Activated CD4-positive, alpha-beta T cell treated with anti-CD3 and anti-CD28 coated beads, Interleukin-2, amount 50 U/mL, for 48 hours (primary cell): ENCODE measurements around the gene SSX2IP.
"Not testable (repeated sequence)": the region's sequence is repeated elsewhere in the genome, so short reads cannot be mapped to it uniquely, and the experiment has no call there.

Source experiments
- DNase-seq, 2 experiments: peaks; one replicate each; pipeline ENCODE4 v3.0.0-alpha.2; 2020

Gene SSX2IP

GRCh38 chr1:84675106-84675505 lies 15.2 kb downstream of the SSX2IP start:
- no peak for DNase-seq

DNA sequence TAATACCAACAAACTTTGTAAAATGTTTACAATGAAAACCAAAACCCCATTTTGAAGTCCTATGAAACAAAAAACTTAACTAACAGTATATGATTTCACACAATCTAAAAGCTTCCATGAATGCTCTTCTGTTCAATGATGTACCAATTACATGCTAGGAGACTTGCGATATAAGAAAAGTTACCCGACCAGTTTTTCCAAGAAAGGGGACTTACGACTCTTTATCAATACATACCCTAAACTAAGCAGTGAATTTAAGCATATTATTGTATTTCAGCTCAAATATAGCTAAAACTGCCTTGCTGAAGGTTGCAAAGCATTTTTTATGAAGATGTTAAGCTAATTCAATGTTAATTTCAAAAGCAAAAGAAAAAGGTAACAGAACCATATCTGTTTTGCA lies 15.6 kb downstream of the SSX2IP start:
- DNase-seq: no peak

GRCh38 chr1:84674021-84674420 lies 16.2 kb downstream of the SSX2IP start:
- DNase-seq: no peak

GRCh38 chr1:84672080-84672854 lies 18.0 kb downstream of the SSX2IP start:
- DNase-seq: no peak

GRCh38 chr1:84669831-84670230 lies 20.4 kb downstream of the SSX2IP start:
- DNase-seq: no peak

GRCh38 chr1:84668185-84668584 lies 22.1 kb downstream of the SSX2IP start:
- no peak for DNase-seq

- no peak for DNase-seq
Measured at GRCh38 chr1:84665703-84666317, 24.5 kb downstream of the SSX2IP start.

DNA sequence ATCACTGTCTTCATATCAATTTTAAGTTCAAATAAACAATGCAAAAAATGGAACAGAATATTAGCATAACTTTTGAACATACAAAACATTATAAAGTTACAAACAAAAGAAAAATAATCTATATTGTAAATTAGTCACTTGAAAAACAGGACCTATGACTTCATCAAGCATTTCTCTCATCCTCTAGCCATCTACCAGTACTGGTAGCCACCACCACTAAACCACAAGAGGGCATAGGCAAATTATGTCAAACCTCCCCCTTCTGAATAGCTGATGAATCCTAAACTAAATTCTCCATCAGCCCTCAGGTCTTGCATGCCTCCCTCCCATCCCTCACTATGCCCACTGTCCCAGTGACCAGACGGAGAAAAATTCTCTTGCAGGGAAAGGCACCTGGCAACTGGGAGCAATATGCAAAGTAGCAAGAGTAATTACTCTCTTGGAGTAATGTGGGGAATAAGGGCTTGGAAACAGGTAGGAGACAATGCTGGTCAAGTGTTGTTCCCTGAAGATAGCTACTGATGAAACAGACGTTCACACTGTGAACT lies 37.1 kb downstream of the SSX2IP start:
- DNase-seq: no peak

DNA sequence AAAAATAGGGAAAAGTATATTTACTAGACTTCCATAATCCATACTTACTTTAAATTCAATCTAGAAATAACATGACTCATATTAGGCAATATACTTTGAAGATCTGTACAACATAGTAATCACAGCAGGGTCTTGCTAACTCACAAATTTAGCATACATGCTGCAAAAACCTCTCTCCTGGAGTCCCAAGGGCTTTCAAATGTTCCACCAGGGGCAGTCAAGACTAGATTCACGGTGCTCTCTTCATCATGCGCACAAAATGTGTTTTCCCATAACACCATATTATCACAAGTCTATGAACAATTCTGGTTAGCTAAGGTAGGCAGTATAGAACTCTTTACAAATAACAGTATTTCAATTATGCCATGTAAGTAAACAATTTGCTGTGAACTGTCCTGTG lies 45.8 kb downstream of the SSX2IP start:
- no peak for DNase-seq

DNA sequence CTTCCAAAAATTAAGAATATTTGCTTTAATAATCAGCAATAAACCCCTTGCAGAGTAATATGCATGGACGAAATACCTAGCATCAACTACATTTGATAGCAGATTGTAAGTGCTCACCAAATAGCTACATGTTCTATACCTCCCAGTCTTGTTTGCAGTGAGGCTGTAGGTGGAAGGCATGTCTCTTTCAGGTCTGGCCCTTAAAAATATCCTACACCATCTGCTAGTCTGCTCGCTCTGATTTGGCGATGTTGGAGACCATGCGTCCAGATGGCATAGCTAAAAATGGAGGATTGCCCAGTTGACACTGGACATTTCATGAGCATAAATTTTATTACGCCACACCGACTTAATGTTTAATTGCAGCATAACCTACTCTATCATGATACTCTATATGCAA lies 47.1 kb downstream of the SSX2IP start:
- no peak for DNase-seq

GRCh38 chr1:84642774-84643173 lies 47.5 kb downstream of the SSX2IP start:
- no peak for DNase-seq

DNA sequence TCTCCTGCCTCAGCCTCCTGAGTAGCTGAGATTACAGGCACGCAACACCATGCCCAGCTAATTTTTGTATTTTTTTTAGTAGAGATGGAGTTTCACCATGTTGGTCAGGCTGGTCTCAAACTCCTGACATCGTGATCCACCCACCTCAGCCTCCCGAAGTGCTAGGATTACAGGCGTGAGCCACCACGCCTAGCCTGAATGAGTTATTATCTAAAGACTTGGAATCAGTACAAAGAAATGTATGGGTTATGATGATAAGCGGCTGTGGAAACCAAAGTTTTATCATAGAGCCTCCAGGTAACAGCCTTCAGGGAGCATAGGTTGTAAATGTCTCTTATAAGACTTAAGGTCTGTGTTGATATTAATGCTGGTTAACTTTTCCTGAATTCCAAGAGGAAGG lies 50.5 kb downstream of the SSX2IP start:
- not testable (repeated sequence) for DNase-seq

- DNase-seq: no peak
Measured at GRCh38 chr1:84635429-84635828, 54.8 kb downstream of the SSX2IP start.

GRCh38 chr1:84634536-84635205 lies 55.6 kb downstream of the SSX2IP start:
- no peak for DNase-seq

GRCh38 chr1:84632673-84633434 lies 57.4 kb downstream of the SSX2IP start:
- no peak for DNase-seq

GRCh38 chr1:84632137-84632536 lies 58.1 kb downstream of the SSX2IP start:
- DNase-seq: no peak

GRCh38 chr1:84624876-84625275 lies 65.4 kb downstream of the SSX2IP start:
- DNase-seq: no peak

DNA sequence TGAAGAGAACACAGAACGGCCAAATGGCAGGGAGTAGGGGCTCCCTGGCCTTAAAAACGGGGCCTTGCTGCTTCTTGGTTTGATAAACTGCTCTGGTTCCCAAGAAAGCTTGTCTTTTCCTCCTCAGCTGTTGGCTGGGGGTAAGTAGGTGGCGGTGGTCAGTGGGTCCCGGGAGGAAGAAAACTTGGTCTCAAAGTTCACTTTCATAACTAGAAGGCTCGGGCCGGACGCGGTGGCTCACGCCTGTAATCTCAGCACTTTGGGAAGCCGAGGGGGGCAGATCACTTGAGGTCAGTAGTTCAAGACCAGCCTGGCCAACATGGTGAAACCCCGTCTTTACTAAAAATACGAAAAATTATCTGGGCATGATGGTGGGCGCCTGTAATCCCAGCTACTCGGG lies 68.7 kb downstream of the SSX2IP start:
- no peak for DNase-seq

GRCh38 chr1:84620720-84621313 lies 69.4 kb downstream of the SSX2IP start:
- peak; percentile 80 to 83 for DNase-seq

DNA sequence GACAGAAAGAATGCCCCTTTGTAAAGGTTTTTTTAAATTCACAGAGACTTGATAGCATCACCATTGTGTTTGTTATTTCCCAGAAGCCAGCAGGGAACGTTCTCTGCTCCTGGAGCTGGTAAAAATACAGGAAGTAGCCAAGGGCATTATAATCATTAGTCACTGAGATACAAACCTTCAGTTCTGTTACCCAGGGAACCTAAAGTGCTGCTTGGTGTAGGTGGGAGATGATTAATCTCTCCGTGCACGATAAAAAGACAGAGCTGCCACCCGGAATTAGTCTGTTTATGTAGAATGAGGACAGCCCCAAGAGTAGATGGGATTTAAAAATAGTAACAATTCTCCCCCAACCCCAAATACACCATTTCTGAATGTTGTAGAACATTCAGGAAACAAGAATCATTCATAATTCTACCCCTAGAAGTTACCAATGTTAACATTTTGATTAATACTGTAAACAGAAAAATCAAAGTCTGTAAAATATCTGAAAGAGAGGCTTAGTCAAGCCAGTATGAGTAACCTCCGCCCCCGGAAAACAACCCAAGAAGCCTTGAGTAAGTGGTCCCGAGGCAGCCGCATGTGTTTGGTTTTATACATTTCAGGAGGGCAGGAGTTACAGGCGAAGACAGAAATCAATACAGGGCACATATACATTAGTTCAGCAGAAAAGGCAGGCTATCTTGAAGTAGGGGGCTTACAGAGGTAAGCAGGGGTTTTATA lies 70.7 kb downstream of the SSX2IP start:
- peak; percentile 67 to 79 for DNase-seq

DNA sequence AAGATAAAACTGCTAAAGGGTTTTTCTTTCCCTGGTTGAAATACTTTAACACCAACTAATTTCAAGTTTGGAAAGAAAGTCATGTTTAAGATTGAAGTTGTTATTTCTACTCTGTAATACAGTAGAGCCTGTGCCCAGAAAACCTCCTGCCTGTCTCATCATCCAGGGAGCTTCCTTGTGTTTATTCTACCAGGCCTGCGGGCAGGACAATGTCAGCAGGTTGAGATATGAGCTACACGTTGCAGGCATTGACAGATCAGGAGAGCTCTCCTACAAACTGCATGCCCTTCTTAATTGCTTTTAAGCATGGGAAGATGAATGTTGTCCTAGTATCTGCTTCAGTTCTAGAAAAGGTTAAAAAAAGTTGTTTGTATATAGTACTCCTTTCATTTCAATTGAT lies 72.9 kb downstream of the SSX2IP start:
- DNase-seq: no peak

DNA sequence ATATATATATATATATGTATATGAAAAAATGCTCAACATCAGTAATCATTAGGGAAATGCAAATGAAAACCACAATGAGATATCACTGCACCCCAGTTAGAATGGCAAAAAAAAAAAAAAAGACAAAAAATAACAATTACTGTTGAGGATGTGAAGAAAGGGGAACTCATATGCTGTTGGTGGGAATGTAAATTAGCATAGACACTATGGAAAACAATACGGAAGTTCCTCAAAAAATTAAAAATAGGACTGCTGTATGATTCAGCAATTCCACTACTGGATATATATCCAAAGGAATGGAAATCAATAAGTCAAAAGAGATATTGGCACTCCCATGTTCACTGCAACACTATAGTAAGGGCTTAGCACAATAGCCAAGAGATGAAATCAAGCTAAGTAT lies 74.5 kb downstream of the SSX2IP start:
- DNase-seq: no peak
